ENCODE measurements around the gene DPF3.

DNA sequence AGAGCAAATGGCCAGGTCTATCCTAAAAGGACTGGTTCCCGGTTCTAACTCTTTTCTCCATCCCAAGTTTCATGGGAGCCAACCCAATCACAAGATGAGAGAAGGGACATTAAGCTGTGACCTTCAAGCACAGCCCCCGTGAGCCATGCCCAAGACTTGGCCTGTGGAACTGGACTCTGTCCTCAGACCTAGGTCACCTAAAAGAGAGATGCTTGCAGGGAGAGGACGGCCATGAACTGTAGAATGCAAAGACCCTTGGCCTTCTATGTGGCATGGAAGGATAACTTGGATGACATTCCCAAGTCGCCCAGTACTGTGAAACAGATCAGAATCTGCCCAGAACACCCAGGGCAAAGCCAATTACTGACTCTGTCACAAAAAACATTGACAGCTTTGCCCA lies 263.5 kb downstream of the DPF3 start:
- no peak for TF ChIP-seq ZNF274 (IDR thresholded peaks at IDR 0.05; ENCODE audit: low read depth, low read length)
- no peak for TF ChIP-seq YY1 (IDR thresholded peaks at IDR 0.05; ENCODE audit: insufficient read depth, insufficient read length)
